HG02870 (cell line): ENCODE results near the gene DHRS3.
"Not testable (repeated sequence)": the region's sequence is repeated elsewhere in the genome, so short reads cannot be mapped to it uniquely, and the experiment has no call there.

Experiments used
- ATAC-seq: cut with Tn5 transposase; IDR thresholded peaks from one replicate; pipeline ENCODE4 v1.9.1; 2021; ENCODE audit warnings: mild to moderate bottlenecking, moderate library complexity; ENCODE audit not compliant: unreplicated experiment

Gene DHRS3, protein sequence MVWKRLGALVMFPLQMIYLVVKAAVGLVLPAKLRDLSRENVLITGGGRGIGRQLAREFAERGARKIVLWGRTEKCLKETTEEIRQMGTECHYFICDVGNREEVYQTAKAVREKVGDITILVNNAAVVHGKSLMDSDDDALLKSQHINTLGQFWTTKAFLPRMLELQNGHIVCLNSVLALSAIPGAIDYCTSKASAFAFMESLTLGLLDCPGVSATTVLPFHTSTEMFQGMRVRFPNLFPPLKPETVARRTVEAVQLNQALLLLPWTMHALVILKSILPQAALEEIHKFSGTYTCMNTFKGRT

DNA sequence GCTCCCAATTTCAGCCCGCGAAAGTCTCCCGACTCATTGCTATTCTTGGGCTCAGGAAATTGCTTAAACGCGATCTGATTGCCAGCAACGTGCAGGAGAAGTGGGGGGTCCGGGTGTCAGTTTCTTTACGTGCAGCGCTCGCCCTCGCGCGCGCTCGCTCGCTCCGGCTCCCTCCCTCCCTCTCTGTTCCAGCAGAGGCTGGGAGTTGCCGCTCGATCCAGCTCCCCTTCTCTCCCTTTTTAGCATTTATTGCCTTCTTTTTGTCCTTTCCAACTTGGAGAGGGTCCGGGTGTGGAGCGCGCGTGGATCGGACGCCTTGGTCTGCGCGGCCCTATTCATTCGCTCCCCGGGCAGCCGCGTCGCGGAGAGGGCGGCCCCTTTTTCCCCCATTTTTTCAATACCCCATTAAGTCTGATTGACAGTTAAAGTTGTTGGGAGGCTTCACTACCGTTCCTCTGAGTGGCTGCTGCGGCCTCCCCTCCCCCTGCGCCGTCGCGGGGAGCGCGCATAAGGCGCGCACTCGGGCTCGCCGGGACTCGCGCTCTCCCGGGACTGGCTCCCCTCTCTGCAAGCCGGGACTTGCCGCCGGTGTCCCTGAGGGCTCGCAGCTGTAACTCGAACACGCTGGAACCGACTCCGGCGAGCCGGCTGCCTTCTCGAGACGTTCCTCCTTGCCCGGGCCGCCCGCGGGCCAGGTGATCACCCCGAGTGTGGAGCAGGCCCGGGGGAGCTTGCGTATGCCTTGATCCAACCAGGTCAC, at the start of gene DHRS3:
TSS of gene DHRS3 (minus strand) at position 310 of the 760 bp plus-strand sequence. CDS start 862 bp downstream, outside the sequence.
- no peak for ATAC-seq

DNA sequence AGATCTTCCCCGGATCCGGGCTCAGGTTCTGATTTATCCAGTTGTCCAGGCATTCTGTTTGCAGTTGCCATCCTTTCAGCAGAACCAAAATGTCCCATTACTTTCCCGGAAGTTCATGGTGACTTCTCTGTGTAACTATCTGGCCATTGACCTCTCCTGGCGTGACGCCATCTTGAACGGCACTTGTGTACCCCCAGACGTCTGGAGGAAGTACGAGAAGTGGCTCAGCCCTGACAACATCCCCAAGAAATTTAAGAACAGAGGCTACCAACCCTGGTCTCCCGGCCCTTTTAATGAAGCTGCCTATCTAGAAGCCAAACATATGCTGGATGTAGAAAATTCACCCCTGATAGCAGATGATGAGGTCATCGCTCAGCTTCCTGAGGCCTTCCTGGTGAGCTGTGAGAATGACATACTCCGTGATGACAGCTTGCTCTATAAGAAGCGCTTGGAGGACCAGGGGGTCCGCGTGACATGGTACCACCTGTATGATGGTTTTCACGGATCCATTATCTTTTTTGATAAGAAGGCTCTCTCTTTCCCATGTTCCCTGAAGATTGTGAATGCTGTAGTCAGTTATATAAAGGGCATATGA, 48.2 kb upstream of the DHRS3 start:
- ATAC-seq: no peak

DNA sequence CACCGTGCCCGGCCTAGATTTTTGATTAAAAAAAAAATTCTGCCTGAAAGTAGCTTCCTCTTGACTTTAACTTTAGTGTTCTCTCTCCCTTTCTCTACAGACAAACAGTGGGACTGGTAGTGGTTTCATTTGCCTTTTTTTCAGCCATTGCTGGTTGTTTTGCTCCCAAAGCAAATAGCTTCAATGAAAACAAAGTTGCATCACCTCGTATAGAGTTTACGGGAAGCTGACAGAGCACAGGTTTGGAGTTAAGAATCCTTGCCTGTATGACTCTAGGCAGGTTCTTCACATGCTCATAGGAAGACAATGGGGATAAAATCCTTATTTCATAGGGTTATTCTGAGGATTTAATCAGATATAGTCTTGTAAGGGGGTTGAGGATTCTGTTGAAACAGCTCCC, 47.5 kb upstream of the DHRS3 start:
- ATAC-seq: no peak

DNA sequence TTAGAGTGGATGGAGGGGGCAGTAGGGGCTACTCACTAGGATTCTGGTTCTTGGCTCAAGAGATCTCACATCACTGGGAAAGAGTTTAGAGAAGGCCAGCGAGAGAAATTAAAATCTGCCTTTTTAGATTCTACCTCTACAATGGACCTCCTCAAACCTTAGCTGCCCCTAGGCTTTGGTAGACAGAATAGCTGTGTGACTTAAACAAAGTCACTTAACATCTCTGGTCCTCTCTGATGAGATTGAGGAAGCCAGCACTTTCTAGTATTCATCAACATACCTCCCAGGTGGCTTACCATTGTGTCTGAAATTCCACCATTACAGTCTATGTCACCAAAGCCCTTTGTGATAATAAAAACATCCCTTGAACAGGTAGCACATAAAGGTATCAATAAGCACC, 44.5 kb upstream of the DHRS3 start:
- ATAC-seq: no peak

DNA sequence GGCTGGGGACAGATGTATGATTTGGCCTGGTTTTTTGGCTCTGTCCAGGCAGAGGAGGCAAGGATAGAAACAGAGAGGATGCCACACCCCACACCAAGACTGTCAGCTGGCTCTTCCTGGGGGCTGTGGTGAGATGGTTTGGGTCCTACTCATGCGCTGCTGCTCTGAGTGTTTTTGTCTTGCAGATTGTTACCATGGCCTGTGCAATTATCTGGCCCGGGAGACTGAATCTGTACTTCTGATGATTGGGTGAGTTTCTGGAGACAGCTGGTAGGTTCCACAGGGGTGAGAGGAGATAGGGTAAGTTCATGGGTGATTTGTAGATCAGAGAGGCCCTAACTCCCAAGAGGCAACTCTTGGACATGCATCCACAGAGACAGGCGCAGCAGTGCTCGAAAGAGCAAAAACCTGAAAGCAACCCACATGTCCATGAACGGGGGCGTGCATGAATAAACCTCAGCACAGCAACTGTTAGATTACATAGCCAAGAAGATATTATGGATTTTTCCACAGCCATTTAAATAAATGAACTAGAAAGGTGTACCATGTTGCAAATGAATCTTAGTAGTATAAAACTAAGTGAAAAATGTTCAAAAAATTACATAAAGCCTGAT, 43.7 kb upstream of the DHRS3 start:
- ATAC-seq: no peak

DNA sequence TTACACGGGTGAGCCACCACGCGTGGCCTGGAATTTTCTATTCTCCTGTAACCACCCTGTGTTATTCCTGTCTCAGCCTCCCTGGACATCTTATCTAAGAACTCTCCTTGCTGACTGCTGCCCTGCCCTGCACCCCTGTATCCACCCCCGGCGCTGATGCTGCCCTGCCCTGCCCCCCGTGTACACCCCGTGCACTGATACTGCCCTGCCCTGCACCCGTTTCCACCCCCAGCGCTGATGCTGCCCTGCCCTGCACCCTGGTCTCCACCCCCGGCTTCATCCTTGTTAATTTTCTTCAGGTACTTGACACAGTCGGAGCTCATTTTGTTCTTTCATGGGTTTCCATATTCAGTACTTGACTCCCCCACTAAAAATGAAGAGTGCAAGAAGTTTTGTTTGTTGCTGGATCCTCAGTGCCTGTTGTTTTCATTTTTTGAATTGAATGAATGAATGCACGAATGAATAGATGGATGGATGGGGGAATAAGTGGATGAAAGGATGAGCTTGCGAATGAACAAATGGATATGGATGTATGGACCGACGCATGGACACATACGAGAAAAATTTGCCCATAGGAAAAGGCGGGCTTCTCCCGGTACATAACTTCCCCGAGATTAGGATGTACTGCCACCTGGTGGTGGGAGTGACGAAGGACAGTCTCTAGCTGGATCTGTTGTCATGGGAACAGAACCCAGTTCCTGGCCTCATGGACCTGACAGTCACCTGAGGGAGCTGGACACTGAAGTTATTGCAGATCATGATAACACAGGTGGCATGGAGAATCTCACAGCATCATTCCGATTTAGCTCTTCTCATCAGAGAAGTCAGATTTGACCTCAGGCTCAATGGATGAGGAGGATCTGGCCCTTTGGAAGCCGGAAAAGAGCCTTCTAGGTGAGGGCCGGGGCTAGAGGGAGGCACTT, 40.8 kb upstream of the DHRS3 start:
- no peak for ATAC-seq

DNA sequence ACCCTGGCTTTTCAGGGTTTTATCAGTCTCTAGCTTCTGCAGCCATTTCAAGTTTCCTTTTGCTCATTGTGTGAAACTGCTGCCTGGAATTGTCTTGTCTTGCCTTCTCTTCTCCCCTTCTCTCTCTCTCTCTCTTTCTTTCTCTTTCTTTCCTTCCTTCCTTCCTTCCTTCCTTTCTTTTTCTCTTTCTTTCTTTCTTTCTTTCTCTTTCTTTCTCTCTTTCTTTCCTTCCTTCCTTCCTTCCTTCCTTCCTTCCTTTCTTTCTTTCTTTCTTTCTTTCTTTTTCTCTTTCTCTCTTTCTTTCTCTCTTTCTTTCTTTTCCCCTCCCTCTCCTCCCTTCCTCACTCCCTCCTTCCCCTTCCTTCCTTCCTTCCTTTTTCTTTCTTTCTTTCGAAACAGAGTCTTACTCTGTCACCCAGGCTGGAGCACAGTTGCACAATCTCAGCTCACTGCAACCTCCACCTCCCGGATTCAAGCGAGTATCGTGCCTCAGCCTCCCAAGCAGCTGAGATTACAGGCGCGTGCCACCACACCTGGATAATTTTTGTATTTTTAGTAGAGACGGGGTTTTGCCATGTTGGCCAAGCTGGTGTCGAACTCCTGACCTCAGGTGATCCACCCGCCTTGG, 40.0 kb upstream of the DHRS3 start:
- not testable (repeated sequence) for ATAC-seq

DNA sequence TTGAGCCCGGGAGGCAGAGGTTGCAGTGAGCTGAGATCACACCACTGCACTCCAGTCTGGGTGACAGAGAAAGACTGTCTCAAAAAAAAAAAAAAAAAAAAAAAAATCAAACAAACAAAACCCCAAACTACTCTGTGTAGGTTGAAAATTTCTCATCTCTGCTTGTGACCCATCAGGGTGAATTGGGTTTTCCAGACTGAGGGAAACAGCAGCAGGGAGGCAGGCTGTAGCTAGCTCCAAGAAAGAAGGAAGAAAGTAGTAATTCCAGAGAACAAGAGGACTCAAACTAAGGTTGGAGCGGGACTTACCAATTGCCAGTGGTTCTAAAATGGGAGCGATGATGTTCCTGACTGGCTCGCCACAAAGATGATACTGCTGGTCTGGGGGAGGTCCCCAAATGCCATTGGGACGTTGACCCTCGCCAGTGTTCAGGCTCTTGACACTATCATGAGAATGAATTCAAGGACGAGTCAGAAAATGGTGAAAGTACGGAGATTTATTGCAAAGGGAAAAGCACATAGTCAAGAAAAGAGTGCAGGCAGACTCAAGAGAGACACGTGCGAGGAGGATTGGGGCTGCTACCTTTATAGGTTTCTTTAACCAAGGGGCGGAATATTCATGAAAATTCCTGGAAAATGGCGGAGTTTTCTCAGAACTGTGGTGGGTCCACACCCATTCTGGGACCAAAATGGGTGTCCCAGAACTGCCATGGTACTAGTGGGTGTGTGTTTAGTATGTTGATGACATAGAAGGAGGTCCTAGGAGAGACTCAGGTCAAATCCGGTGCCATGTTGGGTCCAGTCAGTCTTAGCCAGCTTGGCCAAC, 39.3 kb upstream of the DHRS3 start:
- ATAC-seq: no peak

DNA sequence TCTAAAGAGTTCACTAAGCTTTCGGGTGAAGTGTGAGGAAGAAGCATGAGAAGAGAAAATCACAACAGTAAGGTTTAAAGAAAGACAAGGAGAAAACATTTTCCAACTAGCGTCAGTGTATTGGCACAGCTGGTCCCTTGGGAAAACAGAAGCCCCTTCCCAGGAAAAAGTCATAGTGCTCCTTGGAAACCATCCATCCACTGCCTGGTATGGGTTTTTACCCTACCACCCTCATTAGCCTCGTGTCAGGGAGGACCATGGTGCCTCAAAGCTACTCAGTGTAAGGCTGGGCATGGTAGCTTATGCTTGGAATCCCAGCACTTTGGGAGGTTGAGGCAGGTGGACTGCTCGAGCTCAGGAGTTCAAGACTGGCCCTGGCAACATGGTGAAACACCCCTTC, 38.6 kb upstream of the DHRS3 start:
- ATAC-seq: no peak

DNA sequence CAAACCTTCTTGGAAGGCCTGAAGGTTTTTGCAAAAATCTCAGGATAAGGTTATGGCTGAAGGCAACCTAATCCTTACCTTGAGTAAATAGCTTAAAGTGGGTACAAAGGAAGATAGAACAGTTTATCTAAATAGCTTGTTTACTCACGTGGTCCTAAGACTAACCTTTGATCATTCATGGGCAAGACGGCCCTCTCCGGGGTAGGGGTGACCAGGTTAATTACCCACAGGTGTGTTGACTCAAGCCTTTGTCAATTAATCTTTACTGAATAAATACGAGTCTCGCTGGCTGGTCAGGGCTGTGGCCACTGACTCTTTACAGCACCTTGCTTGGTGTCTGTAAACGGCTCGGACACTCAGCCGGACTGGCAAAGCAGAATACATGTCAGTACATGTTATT, 36.6 kb upstream of the DHRS3 start:
- no peak for ATAC-seq

DNA sequence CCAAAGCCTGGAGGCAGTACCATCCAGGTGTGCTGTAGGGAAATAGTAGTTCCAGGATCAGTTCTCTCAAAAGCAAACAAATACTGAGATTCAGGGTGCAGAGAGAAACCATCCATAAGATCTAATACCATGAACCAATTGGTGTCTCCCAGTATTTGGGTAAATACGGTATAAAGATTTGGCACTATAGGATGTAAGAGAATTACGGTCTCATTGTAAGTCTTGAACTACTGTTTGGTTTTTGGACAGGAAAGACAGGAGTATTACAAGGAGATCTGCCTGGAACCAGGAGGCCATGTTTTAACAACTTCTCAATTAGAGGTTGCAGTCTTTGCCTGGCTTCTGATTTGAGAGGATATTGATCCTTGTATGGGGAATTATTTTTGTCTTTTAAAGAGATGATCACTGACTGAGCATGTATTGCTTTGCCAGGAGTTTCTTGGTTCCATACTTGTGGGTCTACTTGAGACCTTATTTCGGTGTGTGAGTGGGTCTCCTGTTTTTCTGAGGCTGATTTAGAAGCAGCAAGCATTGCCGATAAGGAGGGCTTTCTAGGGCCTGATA, 36.1 kb upstream of the DHRS3 start:
- ATAC-seq: no peak

DNA sequence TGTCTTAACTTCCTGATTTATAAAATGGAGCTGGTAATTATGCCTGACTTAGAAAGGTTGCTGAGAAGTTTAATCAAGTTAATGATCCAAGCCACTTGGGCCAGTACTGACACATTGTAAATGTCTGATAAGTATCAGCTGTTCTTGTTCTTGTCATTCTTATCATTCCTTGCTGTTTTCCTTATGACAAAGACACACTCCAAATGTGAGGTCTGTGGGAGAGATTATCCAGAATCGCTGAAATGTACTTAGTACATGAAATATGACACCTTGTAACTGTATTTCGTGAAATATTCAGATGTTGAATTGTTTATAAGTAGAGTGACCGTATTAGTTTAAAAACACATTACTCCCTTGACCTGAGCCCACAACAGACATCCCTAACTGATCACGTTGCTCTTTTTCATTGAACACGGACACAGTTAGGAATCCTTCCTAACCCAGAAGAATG, 32.0 kb upstream of the DHRS3 start:
- no peak for ATAC-seq

DNA sequence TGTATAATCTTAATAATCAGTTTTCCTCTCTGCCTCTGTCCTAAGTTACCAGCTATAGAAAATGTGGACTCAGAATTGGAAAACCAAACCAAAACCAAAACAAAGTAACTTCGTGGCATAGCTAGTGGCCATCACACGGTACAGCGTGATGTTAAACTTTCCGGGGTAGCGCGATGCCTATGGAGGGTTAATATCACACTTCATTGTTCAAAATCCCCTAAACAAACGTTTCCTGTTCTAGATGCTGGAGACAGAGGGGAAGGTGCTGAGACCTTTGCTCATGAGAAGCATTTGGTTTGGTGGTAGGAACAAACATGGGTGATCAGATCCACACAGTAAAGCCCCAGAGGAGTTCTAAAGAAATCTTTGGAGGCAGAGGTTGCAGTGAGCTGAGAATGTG, 30.7 kb upstream of the DHRS3 start:
- no peak for ATAC-seq

DNA sequence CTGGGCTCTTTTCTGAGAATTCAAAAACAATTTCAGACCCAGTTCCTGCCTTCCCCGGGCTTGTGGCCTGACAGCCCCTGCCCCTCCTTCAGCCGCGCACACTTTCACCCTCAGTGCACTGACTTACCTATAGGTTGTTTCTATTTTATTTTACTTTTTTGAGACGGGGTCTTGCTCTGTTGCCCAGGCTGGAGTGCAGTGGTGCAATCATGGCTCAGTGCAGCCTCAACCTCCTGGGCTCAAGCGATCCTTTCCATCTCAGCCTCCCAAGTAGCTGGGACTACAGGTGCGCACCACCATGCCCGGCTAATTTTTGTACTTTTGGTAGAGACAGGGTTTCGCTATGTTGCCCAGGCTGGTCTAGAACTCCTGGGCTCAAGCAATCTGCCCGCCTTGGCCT, 27.4 kb upstream of the DHRS3 start:
- ATAC-seq: not testable (repeated sequence)

DNA sequence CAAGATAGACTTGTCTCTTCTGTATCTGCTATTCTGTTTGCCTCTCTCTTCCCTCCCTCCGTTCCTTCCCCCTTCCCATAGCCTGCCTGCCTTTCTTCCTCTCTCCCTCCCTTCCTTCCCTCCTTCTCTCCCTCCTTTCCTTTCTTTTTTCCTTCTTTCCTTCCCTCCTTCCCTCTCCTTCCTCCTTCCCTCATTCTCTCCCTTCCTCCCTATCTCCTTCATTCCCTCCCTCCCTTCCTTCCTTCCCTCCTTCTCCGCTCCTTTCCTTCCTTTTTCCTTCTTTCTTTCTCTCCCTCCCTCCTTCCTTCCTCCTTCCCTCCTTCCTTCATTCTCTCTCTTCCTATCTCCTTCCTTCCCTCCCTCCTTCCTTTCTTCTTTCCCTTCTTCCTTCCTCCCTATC, 26.8 kb upstream of the DHRS3 start:
- no peak for ATAC-seq

DNA sequence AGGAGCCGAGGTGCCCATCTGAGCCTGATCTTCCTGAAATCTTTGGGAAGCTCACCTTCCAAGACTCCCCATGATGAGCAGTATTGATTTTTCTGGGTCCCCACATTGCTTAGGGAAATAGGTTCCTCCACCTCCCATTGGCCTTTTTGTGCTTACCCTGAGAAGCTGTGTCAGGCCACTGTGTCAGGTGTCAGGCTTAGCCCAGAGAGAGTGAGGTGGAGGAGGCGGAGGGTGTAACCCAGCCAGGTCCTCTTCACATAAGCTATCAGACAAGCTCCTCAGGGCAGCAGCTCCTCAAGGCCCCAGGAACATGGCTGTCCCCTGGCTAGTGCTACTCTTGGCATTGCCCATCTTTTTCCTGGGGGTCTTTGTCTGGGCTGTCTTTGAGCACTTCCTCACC, 26.2 kb upstream of the DHRS3 start:
- no peak for ATAC-seq

DNA sequence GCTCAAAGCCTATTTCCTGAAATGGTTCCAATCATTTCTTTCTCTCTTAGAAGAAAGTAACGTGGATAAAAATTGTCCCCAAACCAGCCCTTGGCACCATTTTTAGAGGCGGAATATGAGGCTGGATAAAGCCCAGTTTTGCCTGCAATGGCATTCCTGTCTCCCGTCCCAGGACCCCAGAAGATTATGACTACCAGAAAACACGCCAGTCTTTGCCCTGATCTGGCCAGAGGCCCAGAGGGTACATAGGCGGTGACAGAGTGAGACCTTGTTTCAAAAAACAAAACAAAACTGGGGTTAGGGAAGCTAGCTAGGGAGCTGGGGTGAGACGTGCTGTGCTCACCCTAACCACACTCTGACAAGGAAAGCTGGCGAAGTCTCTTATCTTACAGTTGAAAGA, 25.8 kb upstream of the DHRS3 start, which contains the start of gene AADACL4:
TSS of gene AADACL4 (plus strand) at position 301 of the 400 bp plus-strand sequence. CDS start 462 bp downstream, outside the sequence.
- ATAC-seq: no peak

DNA sequence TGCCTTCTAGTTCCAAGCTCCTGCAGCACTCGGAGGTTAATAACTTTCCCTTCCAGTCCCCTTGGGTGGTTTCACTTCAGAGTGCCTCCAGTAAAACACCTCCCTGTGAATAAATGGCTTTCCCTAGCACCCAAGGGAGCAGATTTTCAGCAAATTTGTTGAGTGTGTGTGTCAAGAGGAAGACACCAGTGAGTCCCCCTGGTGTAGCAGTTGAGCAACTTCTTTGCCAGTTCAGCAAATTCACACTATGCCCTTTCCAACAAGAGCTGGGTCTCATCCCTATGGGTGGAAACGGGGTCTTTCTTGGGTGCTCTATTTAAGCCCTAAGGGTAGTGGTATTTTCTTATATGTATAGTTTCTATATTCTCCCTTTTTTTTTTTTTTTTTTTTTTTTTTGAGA, 25.1 kb upstream of the DHRS3 start:
- ATAC-seq: no peak

DNA sequence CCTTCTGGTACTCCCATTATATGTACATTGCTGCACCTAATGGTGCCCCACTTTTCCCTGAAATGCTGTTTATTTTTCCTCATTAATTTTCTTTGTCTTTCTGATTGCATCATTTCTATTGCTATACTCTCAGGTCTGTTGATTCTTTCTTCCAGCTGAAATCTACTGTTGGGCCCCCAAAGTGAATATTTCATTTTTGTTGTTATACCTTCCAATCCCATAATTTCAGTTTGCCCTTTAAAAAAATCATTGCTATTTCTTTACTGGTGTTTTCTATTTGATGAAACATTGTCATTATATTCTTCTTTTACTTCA, 22.9 kb upstream of the DHRS3 start:
- no peak for ATAC-seq
